LNCaP clone FGC (cell line): ENCODE results near the gene ZBTB1.

Experiments
- DNase-seq: peaks from one replicate; pipeline ENCODE4 v3.0.0-alpha.2; 2011; ENCODE audit warnings: low read depth
- H3K4me3 ChIP-seq: 2 replicates; pipeline ENCODE4 v1.5.1; 2011; ENCODE audit warnings: mild to moderate bottlenecking, low read depth, low read length, control low read depth
- TF ChIP-seq, protein P1 (sequence below): IDR thresholded peaks from 2 replicates; pipeline ENCODE4 v1.5.1; 2012; ENCODE audit warnings: mild to moderate bottlenecking; ENCODE audit not compliant: control insufficient read depth, insufficient read depth; ENCODE audit errors: extremely low read depth

The ZBTB1 gene

DNA sequence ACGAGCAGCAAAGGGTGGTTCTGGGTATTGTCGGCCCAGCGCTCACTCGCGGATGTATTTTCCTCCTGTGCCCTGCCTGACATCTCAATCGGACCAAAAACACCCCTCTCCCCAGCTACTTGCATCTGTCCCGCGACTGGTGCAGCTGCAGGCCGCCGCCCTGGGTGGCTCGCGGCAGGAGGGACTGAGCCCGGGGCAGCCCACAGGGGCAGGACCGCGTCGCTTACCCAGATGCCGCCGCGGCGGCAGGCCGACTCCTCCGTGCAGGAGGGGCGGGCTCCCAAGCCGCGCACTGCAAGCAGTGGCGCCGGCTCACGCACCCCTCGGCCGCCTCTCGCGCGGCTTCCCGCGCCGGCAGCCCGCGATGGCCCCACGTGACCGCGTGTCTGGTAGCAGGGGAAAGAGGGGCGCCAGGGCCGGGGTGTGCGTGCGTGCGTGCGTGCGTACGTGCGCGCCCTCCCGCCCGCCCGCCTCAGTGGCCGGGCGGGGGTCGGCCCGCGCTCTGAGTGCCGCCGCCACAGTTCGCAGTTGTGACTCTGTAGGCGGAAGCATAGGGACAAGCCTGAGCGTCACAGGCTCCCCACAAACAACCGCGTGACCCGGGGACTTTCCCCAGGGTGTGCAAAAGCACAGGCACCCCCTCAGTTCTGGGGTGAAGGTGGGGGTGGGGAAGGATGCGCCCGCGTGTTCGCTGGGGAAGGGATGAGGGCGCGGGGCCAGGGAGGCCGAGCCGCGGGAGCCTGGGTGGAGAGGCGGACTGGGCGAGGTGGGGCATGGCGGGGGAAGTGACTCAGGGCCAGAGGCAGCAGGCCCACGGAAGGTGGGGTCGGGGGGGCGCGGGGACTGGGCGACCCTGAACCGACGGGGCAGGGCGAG lies 898 bp upstream of the ZBTB1 start, which contains the start of gene ZBTB25:
TSS of gene ZBTB25 (minus strand) at position 405 of the 876 bp plus-strand sequence. CDS start 13,305 bp downstream, outside the sequence.
- H3K4me3 ChIP-seq: peak within 1 kb of the TSS; percentile 75
- TF ChIP-seq, protein P1, sequence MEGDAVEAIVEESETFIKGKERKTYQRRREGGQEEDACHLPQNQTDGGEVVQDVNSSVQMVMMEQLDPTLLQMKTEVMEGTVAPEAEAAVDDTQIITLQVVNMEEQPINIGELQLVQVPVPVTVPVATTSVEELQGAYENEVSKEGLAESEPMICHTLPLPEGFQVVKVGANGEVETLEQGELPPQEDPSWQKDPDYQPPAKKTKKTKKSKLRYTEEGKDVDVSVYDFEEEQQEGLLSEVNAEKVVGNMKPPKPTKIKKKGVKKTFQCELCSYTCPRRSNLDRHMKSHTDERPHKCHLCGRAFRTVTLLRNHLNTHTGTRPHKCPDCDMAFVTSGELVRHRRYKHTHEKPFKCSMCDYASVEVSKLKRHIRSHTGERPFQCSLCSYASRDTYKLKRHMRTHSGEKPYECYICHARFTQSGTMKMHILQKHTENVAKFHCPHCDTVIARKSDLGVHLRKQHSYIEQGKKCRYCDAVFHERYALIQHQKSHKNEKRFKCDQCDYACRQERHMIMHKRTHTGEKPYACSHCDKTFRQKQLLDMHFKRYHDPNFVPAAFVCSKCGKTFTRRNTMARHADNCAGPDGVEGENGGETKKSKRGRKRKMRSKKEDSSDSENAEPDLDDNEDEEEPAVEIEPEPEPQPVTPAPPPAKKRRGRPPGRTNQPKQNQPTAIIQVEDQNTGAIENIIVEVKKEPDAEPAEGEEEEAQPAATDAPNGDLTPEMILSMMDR: no peak
- DNase-seq: peak; percentile 74

DNA sequence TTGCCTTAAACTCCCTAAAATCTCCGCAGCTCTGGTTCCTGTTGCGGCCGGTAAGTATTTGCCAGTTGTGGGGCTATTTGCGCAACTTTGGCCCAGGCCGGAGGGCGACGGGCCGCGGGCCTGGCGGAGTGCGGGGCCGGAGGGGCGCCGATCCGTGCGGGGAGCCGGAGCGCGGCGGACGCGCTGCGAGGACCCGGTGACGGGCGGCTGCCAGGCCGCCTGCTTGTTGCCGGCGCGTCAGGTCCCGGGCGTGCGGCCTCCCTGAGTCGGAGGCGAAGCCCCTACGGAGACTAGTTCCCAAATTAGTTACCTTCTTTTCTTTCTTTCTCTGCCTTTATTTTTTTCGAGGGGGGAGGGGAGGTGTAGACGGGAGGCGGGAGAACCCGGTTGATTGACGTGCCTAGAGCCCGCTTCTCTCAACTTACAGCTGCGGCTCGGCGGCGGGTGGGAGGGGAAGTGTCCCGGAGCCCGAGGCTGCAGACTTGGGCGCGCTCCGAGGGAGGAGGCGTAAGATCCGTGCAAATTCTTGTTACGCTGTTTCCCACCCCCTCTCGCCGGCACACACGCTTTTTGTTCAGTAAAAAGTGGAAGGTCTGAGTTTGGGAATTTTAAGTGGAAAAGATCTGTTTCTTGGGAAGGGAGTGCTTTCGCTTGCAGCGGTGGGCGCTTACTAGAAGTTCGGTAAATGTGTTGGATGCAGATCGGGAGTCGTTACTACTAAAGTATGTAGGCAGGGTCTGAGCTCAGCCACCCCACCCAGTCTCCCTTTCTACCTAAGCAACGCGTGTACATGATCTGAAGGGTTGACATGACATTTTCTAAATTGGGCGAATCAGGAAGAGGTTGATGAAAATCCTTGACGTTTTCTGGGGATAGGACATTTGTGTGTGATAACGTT lies 576 bp downstream of the ZBTB1 start:
- TF ChIP-seq, protein P1: 0 out of 2 replicates have a peak, but pooled peaks have one; percentile 2
- H3K4me3 ChIP-seq: peak overlapping the region; percentile 75
- peak; percentile 45 for DNase-seq

DNA sequence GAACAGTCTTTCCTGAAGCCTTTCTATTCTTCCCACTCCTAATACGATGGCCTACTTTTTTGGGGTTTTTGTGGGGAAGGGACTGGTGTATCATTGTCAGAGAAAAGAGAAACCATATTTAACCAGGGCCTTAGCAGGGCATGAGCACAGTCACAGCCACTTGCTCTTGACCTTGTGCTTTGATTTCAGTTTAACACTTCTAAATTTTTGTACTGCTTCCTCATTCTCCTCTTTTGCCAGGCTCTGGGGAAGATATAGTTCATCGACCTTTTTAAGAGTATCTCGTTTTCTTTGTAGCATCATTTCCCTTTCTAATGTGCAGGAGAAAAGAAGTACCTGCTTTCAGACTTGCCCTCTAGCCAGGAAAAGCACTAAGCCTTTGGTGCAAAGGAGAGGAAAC lies 2.2 kb downstream of the ZBTB1 start:
- no peak for DNase-seq
- H3K4me3 ChIP-seq: no peak overlapping the region
- TF ChIP-seq, protein P1: no peak

DNA sequence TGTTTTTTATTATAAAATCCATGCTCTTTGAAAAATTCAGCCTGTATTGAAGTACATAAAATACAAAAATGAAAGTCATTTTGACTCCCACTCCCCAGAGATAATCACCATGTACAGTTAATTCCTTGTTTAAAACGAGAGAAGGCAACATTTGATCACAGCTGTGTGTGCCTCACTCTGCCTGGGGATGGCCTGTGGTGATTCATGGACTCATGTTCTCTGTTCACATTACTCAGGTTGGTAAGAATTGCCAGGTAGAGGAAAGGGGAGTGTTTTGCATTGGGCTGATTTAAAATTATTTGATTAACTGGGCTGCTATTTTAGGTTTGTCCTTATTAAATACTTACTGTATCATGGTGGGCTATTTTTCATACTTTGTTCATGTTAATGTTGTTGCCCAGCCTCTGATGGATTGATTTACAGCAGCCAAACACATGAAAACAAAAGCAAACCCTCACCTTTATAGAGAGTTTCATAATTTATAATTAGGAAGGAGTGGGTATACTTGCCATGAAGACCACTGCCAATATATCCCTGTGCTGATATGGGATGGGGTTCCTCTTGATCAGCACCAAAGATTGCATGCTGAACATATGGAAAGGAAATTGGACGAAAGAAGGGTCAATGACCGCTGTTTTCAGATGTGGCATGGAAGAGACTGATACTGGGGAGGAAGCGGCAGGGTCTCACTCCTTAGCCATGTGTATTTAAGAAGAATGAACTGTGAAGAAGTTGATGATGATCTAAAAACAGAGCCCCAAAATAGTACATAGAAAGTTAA lies 3.0 kb downstream of the ZBTB1 start:
- no peak for DNase-seq

DNA sequence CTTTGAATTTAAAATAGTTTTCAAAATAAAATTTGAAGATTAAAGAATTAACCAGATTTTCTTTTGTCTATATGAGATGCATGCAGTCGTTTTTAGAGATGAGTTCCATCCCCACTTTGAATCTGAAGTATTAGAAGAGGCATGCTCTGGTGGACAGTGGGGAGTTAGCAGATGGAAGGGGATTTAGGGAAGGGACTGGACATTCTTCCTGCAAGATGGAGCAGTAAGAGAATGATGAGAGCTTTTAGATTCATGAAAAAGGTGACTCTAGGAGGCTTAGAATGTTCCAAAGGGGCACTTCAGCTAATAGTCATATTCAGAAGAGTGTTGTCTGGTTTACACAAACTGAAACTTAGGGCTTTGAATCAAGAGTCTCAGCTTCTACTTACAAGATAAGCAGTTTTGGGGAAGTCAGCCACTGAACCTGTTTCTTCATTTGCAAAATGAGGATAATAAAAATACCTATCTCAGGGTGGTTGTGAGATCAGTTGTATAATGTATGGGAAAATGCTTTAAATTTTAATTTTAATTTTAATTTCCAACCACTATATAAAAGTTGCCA lies 3.7 kb downstream of the ZBTB1 start:
- DNase-seq: no peak
- no peak overlapping the region for H3K4me3 ChIP-seq

More for the DNA sequence above, 3.0 kb downstream of the ZBTB1 start:
- no peak overlapping the region for H3K4me3 ChIP-seq
- TF ChIP-seq, protein P1: no peak

More for the DNA sequence above, 3.7 kb downstream of the ZBTB1 start:
- TF ChIP-seq, protein P1: no peak
